Heart left ventricle (tissue), 13 donors: ENCODE measurements around the gene C12orf57.

Experiments
- CTCF ChIP-seq, 12 donors: fragments of 200-600 bp; sonication (generic) in 4 of 12; IDR thresholded peaks; one replicate each; pipeline versions ENCODE4 v1.5.0 to v1.8.0; 2018 to 2022; ENCODE audit warnings: antibody characterized with exemption in 12 of 12, mild to moderate bottlenecking in 5 of 12
- POLR2A ChIP-seq, 2 donors: fragments of 450-650 bp; IDR thresholded peaks; one replicate each; pipeline ENCODE4 v1.6.1; 2017; ENCODE audit warnings: antibody characterized with exemption in 2 of 2, mild to moderate bottlenecking in 2 of 2, moderate library complexity in 2 of 2
- donor health status: ischemic (EF 13 %, LVEDD 7.1; RV severe dilation, severe dysfunction).
- donor health status: DM: no; HTN: yes; CAD: no.
- donor health status: DM: no; HTN: no; CAD: no.
- donor health status: ischemic (EF 25% LVEDD 6.9; RV normal size, moderate dysfunction).
- donor health status: ischemic (EF 25% LVEDD 5.7; RV mildly dilated, moderate dysfunction).
- donor health status: ischemic (EF 35%, LVEDD 5.7; RV mildly dilated, moderate dysfunction).
- donor health status: nonischemic (EF 11% LVEDD 7.7; RV severe dilation, severe dysfunction).
- donor health status: DM: yes; HTN: yes; CAD: no.
- donor health status: PGD.
- donor health status: ischemic (EF 29% LVEDD 5.4; RV normal size, mild dysfunction).
- donor health status: nonischemic (EF 23%, LVEDD 6.1; RV moderate dilation, normal function).

DNA sequence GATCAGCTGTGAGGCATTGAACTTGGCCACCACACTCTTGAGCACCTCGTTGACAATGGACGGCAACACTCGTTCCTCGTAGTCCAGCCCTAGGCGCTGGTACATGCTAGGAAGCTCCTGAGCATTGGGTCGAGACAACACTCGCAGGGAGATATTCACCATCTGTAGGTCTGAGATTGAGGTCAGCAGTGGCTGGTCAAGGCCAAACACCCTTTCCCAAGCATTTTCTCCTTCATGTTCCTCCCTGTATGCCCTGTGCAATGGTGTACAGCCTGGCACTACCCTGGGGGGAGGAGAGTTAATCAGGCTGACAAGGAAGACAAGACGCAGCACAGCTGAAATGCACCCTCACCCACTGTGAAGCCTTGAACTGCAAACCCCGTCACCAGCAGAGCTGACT is 24.6 kb downstream of the C12orf57 start:
- TF ChIP-seq POLR2A (IDR thresholded peaks at IDR 0.05) (no peak), CTCF (IDR thresholded peaks at IDR 0.05) (no peak)
